ENCODE measurements around the gene TRPM3. TPM values are rescaled to one million over a fixed set of nuclear protein-coding genes. Genes with fewer than 3 reads are reported as not detected.

TRPM3 gene
- total and polyA plus RNA-seq, 9 of the 15 experiments (the other 6 are each of a cell fraction or from before 2014, with no cell fraction given): 0.04 TPM; not detected in 8

DNA sequence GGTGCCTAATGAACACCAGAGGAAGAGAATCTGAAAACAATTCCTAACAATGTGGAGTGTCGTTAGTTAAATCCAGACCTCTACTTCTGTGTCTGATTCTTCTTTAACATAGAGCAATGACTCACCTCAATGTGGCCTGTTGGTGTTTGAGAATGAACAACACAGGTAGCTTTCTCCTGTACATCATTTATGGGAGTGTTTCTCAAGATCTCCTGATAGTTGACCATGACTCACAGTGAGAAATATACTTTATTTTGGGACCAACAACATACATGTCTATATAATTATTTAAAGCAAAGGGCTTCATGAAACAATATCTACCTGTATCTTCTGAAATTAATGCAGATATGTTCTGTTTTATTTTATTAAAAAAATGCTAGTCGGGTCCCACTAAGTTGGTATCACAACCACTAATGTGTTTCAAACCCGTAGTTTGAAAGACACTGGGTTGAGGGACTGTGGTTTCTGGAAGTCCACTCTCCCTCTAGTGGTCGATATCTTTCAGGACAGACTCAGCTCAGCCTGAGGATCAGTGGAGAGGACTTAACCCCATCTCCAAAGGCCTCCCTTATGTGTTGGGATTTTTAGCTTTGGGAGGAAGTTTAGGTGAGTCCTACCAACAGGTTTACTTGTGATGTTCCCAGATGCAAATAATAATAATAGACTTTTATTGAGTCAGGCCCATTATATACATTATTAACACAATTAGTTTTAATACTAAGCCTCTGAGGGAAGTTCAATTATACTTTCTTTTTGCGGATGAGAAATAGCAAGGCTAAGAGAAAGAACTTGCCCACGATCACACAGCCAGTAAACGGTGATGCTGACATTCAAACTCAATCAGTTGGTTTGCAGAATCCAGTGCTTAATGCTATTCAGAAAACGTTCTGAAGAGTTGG, 636.9 kb downstream of the TRPM3 start (continued):
- TF ChIP-seq, protein P1, sequence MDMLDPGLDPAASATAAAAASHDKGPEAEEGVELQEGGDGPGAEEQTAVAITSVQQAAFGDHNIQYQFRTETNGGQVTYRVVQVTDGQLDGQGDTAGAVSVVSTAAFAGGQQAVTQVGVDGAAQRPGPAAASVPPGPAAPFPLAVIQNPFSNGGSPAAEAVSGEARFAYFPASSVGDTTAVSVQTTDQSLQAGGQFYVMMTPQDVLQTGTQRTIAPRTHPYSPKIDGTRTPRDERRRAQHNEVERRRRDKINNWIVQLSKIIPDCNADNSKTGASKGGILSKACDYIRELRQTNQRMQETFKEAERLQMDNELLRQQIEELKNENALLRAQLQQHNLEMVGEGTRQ (CRISPR knock-in tag; IDR thresholded peaks at IDR 0.05): no peak
- TF ChIP-seq, protein P2, sequence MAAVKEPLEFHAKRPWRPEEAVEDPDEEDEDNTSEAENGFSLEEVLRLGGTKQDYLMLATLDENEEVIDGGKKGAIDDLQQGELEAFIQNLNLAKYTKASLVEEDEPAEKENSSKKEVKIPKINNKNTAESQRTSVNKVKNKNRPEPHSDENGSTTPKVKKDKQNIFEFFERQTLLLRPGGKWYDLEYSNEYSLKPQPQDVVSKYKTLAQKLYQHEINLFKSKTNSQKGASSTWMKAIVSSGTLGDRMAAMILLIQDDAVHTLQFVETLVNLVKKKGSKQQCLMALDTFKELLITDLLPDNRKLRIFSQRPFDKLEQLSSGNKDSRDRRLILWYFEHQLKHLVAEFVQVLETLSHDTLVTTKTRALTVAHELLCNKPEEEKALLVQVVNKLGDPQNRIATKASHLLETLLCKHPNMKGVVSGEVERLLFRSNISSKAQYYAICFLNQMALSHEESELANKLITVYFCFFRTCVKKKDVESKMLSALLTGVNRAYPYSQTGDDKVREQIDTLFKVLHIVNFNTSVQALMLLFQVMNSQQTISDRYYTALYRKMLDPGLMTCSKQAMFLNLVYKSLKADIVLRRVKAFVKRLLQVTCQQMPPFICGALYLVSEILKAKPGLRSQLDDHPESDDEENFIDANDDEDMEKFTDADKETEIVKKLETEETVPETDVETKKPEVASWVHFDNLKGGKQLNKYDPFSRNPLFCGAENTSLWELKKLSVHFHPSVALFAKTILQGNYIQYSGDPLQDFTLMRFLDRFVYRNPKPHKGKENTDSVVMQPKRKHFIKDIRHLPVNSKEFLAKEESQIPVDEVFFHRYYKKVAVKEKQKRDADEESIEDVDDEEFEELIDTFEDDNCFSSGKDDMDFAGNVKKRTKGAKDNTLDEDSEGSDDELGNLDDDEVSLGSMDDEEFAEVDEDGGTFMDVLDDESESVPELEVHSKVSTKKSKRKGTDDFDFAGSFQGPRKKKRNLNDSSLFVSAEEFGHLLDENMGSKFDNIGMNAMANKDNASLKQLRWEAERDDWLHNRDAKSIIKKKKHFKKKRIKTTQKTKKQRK (IDR thresholded peaks at IDR 0.05; ENCODE audit: borderline replicate concordance, low read depth, low read length): no peak
- TF ChIP-seq RUNX1 (IDR thresholded peaks at IDR 0.05; ENCODE audit: low read depth): no peak
- no peak for TF ChIP-seq CREBBP (IDR thresholded peaks at IDR 0.05; ENCODE audit: low read depth, low read length)
- TF ChIP-seq, protein P3, sequence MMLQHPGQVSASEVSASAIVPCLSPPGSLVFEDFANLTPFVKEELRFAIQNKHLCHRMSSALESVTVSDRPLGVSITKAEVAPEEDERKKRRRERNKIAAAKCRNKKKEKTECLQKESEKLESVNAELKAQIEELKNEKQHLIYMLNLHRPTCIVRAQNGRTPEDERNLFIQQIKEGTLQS (IDR thresholded peaks at IDR 0.05): peak; percentile 80
- TF ChIP-seq, protein P3 (CRISPR knock-in tag; conservative IDR thresholded peaks at IDR 0.05): no peak
- TF ChIP-seq JUND (IDR thresholded peaks at IDR 0.05; ENCODE audit: borderline replicate concordance, low read depth, low read length): peak; percentile 54
- peak; percentile 76 for TF ChIP-seq JUND (tag; IDR thresholded peaks at IDR 0.05; ENCODE audit: borderline replicate concordance, low read depth, low read length)
- no peak for TF ChIP-seq HDAC1 (IDR thresholded peaks at IDR 0.05)
- TF ChIP-seq ZNF57 (CRISPR knock-in tag; IDR thresholded peaks at IDR 0.05): no peak
- TF ChIP-seq ARID1B (IDR thresholded peaks at IDR 0.05): peak; percentile 53

Measured in K562 (cell line).